Activated T-cell treated with anti-CD3 and anti-CD28 coated beads, Interleukin-2, amount 50 U/mL, for 1 hour (primary cell): ENCODE results near the gene PCLO.
"Not testable (repeated sequence)": the region's sequence is repeated elsewhere in the genome, so short reads cannot be mapped to it uniquely, and the experiment has no call there.

Experiments
- DNase-seq: peaks from one replicate; pipeline ENCODE4 v3.0.0-alpha.2; 2020

The PCLO gene

DNA sequence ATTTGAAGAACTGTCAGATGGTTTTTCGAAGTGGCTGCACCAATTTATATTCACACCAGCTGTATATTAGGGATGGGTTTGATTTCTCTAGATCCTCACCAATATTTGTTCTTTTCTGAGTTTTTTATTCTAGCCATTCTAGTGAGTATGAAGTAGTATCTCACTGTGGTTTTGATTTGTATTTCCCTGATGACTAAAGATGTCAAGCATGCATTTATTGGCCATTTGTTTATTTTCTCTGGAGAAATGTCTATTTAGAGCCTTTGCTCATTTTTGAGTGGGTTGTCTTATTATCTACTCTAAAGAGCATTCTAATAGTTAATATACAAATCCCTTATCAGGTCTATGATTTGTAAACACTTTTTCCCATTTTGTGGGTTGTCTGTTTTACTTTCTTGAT, 123.9 kb downstream of the PCLO start:
- no peak for DNase-seq

DNA sequence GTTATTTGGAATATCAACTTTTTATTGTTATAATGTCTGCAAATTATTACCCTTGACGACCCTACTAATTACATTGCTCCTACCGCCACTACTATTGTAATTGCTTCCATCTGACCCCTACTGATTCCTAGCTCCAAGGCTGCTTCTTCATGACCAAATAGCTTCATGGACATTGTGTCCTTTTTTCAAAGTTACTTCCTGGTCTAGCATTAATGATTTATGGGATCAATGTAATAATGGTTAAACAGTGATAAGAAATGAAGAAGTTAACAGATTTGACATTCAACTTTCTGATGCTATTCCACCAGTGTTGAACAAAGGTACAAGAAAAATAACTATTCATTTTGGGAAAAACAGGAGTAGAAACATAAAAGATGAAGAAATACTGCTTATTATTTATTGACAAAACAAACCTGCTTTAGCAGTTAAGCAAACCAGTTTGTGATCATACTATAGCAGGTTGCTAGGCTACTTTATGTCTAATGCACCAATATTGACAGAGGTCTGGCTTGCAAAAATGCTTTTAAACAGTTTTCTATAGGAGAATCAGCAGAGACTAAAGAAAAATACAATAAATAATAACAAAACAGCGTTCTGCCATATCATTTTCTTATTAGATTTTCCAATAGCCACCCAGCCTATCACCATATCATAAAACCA, 125.8 kb downstream of the PCLO start:
- DNase-seq = no peak

DNA sequence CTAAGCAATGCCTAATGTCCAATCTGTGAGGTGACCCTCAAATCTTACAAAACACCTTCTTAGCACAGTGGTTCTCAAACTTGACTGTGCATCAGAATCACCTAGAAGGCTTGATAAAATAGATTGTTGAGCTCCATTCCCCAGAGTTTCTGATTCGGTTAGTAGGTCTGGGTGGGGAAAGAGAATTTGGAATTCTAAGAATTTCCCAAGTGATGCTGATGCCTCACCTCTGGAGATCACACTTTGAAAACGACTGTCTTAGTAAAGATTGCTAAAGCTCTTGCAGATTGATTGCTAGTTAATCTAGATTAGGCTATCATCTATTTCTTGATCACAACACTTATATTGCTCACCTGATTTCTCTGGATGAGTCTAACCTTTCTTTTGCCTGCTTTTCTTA, 126.6 kb downstream of the PCLO start:
- DNase-seq = no peak

DNA sequence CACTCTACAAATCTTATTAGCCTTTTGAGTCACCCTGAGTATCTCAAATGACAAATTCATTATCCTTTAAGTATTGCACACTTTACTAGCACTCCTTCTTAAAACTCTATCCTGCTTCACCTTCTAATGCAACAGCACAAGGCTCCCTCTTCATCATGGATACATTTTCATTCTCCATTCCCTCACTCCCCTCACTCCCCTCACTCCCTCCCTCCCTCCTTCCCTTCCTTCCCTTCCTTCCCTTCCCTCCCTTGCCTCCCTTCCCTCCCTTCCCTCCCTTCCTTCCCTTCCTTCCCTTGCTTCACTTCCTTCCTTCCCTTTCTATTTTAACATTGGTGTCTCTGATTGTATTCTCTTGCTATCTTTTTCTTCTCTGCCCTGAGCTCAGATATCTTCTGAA, 130.5 kb downstream of the PCLO start:
- DNase-seq = no peak

DNA sequence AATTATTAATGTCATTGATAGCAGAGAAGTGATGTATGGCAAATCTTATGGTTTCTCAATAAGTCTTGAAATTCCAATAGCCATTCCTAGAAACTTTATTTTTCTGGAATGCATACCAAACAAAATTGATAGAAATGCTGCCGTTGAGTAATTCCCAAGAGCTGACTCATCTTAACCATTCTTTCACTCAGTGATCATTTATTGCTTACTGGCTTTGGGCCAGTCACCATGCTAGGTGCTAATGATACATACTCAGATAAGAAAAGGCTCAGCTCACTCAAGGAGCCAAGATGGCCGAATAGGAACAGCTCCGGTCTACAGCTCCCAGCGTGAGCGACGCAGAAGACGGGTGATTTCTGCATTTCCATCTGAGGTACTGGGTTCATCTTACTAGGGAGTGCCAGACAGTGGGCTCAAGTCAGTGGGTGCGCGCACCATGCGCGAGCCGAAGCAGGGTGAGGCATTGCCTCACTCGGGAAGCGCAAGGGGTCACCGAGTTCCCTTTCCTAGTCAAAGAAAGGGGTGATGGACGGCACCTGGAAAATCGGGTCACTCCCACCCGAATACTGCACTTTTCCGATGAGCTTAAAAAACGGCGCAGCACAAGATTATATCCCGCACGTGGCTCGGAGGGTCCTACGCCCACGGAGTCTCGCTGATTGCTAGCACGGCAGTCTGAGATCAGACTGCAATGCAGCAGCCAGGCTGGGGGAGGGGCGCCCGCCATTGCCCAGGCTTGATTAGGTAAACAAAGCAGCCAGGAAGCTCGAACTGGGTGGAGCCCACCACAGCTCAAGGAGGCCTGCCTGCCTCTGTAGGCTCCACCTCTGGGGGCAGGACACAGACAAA, 138.6 kb downstream of the PCLO start:
- not testable (repeated sequence) for DNase-seq

DNA sequence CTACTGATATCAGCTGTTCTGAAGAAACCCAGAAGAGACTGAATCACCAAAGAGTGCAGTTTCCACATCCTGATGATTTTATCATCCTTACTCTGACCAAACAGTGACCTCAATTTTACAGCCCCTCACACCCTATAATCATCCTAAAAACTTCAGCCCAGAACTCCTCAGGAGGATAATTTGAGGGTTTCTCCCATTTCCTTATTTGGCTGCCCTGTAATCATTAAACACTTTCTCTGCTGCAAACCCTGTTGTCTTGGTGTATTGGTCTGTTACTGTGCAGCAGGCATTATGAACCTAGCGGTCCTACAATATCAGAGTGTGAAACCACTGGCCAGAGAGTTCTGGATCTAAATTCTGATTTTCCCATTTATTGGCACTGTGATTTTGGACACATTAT, 141.7 kb downstream of the PCLO start:
- no peak for DNase-seq

DNA sequence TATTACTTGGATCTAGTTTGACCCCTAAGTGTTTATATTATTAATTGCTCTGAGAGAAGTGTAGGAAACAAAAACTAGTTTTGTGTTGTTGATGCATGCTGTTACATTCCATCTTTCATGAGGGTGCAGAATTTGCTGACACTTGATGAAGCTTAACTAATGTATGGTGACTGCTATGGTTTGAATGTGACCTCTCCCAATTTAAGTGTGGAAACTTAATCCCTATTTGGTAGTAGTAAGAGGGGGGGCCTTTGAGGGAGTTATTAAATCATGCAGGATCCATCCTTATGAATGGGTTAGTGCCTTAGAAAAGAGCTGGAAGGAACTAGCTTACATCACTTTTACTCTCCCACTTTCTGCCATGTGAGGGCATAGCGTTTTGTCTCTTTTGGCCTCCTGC, 142.5 kb downstream of the PCLO start:
- DNase-seq = no peak

DNA sequence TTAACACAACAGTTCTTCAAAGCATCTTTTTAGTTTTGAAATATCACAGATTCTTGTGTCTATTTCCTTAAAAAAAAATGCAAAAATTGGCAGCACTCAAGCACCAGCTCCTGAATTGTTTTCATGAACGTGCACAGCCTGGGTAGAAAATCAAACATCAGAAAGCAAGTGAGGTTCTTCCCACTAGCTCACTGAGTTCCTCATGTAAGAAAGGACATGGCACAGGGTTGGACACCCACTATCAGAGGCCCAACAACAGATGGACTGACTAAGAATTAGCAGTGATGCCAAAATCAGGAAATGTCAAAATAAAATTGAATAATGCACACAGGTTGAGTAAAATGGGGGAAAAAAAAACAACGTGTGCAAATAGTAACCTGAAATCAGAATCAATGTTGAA, 146.8 kb downstream of the PCLO start:
- no peak for DNase-seq

DNA sequence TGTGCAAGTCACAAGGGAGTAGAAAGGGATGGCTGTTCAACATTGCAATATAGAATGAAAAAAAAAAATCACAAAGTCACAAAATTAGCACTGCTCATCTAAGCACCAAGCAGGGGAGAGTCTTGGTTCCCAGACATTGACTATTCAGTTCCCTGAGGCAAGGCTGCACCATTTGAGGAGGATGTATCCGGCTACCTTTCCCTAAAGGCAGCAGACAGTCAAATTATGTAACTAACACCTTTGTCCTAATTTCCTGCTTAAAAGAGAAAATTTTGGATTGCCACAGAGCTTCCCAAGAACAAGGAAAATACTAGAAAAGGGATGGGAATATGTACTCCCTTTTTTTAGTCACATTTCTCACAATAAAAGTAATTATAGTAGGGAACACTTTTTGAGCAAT, 148.1 kb downstream of the PCLO start:
- DNase-seq = no peak

DNA sequence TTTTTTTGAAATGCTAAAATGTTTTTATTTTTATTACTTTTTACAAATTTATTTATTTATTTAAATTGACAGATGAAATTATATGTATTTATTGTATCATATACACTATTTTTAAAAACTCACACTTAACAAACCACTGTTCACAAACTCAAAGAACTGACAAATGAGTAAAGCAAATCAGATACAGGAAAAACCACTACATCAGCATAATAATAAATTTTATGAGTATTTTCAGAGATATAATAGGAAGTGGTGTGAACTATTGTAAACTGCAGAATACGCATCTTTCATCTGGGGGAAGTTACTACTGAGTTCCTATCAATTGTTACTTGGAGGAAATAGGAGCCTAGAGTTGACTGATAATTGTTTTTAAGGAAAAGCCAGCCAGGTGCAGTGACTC, 150.7 kb downstream of the PCLO start:
- DNase-seq = no peak

DNA sequence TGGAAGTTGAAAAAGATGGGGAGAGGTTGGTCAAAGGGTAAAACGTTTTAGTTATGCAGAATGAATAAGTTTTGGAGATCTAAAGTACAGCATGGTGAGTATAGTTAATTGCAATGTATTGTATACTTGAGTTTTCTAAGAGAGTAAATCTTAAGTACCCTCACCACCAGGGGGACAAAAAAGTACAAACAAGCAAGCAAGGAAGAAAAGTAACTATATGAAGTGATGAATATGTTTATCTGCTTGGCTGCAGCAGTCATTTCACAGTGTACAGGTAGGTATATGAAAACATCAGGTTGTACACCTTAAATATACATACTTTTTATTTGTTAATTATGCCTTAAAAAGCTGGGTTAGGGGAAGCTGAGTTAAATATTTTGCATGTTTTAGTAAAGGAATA, 157.3 kb downstream of the PCLO start:
- no peak for DNase-seq

DNA sequence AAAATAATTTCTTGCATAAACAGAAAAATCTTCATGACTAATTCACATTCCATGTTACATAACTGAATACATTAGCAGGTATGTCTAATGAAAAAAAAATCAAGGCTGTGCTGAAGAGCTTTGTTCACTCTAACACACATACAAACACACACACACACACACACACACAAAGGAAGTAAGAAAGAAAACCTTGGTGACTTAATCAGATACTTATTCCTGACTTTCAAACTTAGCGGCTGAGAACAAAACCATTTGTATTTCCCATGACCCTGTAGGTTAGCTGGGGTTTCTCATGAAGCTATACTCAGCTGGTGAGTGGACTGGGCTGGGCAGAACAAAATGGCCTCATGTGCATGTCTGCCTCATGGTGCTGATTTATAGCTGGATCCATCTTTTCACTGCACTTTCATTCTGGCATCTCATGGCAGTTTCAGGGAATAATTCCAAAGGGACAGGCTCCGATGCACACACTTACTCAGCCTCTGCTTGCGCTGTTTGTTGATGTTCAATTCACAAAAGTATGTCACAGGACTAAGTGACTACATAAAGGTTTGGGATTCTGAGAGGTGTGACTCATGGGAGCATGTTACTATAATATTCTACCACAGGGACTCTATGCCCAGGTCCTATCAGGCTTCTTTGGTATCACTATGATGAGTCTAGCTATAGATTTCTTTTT, 161.2 kb downstream of the PCLO start:
- no peak for DNase-seq

DNA sequence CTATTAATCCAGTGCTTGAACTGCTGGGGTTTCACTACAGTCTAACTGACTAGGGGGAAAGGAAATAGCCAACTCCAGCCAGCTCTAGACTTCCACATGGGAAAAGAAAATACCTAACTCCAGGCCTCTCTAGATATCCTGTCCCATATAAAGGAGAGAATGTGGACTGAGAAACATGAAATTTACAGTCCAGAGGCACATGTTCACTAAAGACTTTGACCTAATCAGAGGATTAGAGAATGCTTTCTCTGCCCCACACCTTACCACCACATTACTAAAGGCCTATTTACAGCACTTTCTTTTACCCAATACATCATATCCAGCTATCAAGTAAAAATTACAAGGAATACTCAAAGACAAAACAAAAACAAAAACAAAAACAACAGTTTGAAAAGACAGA, 164.2 kb downstream of the PCLO start:
- no peak for DNase-seq

DNA sequence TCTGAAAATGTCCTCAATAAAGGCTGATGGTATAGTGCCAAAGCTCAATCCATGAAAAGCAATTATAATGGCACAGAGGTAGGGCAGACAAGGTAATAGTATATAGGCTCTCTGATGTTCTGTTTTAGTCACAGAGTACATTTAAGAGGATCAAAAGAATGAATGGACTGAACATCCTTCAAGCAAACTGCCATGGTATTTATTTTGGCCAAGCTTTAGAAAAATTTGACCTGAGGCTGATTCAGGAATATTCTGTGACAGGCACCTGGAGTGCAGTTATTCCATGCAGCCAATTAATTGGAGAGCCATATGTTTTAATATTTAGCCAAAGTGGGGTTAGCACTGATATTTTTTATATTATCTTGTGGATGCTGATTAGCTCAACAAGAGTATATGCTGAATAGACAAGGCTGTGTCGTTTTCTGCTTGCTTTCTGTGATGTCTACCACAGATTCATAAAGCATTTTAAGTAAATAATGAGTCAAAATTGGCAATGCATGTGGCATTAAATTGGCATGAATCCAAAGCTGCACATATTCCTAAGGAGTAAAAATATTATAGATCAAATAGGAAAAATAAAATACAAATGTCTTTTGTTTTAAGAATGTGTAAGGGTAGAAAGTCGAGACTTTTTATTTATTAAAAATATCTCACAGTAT, 177.4 kb downstream of the PCLO start:
- DNase-seq = no peak

DNA sequence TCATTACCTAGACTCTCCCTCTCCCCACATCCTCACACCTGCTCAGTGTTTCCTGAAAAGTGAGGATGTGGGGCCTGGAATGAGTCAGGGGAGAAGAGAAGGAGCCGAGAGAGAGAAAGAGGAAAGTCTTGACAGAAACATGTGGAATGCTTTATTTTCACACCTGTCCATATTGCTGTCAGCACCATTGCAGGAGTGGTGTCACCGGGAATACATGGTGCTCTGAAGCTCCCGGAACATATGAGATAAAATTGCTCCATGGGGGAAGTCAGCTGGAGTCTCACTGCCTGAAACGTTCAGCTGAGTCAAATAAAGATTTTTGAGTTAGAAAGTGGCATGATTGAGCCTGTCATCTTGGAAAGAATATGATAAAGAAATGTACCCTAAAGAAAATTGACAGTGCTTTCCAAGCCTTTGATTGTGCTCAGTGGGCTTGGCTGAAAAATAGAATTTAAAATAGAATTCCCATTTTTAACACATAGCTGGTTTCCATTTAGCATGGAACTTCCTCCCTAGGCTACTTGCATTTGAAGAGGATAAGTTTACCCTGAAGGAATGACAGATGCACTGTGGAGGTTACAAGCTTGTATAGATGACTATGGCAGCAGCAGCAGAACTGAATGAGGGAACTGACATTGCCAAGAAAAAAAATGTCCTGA, 182.4 kb downstream of the PCLO start:
- no peak for DNase-seq

DNA sequence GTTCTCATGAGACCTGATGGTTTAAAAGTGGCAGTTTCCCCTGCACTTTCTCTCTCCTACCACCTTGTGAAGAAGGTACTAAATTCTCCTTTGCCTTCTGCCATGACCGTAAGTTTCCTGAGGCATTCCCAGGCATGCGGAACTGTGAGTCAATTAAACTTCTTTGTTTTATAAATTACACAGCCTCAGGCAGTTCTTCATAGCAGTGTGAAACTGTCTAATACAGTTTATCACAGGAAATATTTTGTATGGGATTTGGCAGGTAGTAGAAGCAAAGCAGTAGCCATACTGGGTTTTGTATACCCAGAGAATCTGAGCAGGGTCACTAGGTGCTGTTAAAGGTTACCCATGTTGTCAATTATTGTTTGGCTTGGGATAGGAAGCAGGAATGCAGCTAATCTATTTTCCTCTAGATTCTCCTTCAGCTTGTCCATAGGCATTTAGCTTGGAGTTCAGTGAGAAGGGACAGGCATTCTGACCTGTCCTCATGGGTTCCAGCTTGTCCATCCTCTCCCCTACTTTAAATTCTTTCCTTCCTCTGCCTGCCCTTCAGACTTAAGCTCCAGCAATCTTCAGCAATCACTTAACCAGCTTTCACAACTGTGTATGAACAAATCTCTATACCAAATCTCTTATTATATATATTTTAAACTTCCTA, 186.7 kb downstream of the PCLO start:
- no peak for DNase-seq

DNA sequence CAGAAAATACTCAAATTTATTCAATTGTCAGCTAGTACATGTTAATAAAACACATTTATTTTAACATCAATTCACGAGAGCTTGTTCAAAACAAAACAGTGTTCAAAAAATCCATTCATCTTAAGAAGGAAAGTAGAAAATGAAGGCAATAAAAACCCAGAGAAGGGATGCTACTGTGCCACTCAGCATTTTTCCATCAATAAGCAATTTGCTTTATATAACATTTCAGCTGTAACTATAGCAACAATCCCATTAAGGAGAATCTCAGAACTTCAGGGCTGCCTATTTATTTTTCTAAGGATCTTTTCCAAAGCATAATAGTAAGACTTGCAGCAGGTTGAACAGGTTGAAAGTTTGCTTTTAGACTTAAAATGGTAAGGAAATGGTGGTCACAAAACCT, 190.5 kb downstream of the PCLO start:
- DNase-seq = no peak

DNA sequence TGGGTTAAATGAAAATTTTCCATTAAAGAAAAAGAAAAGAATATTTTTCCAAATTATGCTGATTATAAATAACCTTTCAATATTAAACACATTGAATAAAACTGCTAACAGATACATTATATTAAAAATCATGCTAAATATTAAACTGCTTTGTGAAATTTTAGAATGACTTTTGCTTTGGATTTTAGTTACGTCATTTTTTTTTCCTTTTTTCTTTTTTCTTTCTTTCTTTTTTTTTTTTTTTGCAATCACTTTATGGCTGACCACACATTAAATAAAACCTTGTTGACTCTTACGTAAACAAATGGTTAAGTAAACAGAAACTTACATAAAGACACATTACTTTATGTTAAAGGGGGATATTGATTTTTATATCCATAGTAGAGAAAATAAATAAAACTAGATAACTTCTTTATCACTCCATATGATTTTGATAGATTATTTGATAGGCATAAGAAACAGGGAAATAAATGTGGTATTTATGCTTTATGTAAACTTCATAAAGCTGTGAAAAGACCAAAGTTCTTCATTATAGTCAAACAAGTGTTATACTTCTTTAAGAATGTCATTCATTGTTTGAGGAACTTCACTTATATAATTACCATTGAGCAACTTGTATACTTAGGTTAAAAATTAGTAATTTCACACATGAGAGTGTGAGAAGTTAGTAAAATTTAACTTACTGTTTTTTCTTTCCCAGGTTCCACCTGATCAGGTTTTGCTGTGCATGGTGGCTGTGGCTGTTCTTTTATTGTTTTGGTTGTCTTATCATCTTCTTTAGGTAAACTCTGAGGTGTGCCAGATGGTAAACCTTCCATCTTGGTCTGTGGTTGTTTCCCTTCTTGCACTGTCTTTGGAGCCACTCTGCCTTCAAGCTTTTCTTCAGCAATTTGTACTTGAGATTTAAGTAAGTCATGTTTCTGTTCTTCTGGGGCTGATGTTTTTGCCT, 197.3 kb downstream of the PCLO start:
- no peak for DNase-seq

DNA sequence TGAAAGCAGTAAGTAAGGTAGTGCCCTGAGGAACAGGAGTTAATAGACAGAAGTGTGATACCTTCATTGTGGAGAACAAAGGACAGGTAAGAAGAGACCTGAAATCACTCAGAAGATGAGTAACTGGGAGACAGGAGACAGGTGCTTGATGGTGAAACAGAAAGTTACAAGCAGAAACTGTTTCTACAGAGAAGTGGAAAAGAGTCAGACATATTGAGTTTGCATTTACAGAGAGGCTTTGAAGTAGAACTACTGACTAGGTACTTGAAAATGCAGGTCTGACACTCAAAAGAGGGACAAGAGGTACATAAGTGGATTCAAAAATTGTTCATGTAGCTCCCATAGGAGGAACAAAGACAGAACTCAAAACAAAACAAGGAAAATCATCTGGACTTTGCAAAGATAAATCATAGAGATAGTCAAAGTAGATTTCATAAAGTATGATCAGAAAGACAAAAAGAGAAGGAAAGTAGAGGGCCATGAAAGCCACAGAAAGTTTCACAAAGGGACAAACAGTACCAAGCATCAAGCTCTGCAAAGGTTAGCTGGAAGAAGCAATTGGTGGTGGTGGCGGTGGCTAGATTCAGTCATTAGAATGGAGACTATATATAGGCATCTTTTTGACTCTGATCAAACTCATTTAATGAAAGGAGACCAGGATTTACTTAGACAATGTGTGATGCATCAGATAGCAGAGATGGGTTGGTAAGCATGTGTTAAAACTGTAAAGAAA, 198.4 kb downstream of the PCLO start:
- DNase-seq = no peak

DNA sequence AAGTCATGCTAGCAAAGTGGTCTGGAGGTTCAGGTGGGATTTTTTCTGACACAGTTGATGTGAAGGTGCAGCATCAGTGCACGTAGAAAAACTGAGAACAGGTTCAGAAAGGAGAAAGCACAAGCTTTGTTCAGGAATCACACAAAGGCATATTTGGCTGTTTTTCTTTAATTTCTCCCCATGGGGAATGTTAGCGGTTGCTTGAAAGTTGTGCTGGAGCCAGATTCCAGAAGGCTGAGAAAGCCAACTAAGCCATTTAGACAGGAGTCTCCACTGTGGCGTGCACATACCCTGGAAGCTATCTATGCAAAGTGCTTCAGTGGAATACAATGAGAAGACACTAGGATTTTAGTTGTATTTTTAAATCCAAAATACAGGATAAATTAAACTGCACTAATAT, 201.4 kb downstream of the PCLO start:
- no peak for DNase-seq

DNA sequence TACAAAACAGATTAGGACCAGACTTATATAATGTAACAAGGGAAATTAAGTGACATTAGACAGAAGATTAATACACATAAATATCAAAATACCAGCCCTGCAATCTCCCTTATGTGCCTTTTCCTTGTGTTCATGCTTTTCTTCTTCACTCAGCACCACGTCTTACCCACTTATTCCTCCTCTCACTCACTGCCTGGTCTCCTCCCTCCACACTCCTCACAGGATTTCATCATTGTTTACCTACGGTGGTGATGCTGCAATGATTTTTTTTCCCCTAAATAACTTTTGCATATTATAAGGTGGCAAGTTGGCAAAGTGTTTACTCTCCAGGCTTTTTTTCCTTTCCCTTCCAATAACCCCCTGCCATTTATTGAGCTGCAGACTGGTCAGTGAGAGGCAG, 203.2 kb downstream of the PCLO start:
- DNase-seq = no peak
